ENCODE measurements around the gene IRAK3.

DNA sequence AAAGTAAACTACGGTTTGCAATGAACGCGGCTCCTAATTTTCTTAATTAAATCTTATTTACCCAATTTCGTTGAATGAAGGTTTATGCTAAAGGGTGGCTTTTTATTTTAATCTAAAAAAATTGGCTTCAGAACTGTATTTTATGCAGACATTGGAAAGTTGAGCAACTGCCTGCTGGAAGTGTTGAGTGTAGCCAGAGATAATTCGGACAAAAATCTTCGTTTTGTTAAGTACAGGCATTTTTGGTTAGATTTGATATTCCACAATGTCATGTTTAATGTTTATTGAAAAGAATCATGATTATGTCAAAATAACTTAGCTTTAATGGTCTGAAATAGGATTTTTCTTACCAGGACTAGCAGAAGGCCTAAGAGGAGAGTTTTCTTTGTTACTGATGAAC, 875 bp downstream of the IRAK3 start:
- TF ChIP-seq CTCF (IDR thresholded peaks at IDR 0.05; ENCODE audit: poor library complexity): no peak
- TF ChIP-seq EZH2 (IDR thresholded peaks at IDR 0.05; ENCODE audit: borderline replicate concordance): no peak
